ENCODE measurements around the gene EDA.

The EDA gene

DNA sequence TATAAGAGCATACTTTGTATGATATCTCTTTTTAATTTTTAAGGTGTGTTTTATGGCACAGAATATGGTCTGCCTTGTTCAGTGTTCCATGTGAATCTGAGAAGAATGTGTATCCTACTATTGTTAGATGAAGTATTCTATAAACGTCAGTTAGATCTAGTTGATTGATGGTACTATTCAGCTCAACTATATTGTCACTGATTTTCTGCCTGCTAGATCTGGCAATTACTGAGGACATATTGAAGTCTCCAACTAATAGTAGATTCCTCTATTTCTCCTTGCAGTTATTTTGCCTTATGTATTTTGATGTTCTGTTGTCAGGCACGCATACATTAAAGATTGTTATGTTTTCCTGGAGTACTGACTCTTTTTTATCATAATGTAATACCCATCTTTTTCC is 394.1 kb downstream of the EDA start:
- TF ChIP-seq RAD21 (IDR thresholded peaks at IDR 0.05; ENCODE audit: low read depth): no peak

DNA sequence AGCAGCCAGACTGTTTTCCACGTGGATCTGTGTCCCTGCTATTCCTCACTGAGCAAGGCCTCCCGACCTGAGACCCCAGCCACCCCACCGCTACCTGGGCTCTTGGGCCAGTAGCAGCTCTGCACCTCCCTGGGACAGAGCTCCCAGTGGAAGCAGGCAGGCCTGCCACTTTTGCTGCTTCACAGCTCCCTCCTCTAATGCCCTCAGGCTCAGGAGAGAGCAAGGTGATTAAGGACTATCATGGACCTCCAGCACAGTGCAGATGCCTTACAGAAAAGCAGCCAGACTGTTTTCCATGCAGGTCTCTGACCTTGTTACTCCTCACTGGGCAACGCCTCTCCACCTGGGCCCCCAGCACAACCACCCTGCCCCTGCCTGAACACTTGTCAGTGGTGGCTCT is 396.8 kb downstream of the EDA start:
- TF ChIP-seq FOXM1 (IDR thresholded peaks at IDR 0.05; ENCODE audit: borderline replicate concordance, low read depth) (no peak), CEBPB (IDR thresholded peaks at IDR 0.05) (no peak), EGR1 (IDR thresholded peaks at IDR 0.05) (no peak), TEAD4 (IDR thresholded peaks at IDR 0.05) (no peak), REST (IDR thresholded peaks at IDR 0.05; ENCODE audit: low read depth) (no peak), USF1 (IDR thresholded peaks at IDR 0.05) (no peak), EP300 (IDR thresholded peaks at IDR 0.05; ENCODE audit: borderline replicate concordance) (no peak), NFIC (IDR thresholded peaks at IDR 0.05) (no peak), TCF12 (IDR thresholded peaks at IDR 0.05; ENCODE audit: low read depth) (no peak), YY1 (IDR thresholded peaks at IDR 0.05; ENCODE audit: low read depth) (no peak), TAF1 (IDR thresholded peaks at IDR 0.05; ENCODE audit: low read depth) (no peak), ZBTB7A (IDR thresholded peaks at IDR 0.05; ENCODE audit: low read depth) (no peak)

GRCh38 chrX:70013466-70014381 is 397.8 kb downstream of the EDA start:
- TF ChIP-seq REST (IDR thresholded peaks at IDR 0.05; ENCODE audit: low read depth) (no peak), TEAD4 (IDR thresholded peaks at IDR 0.05) (no peak), YY1 (IDR thresholded peaks at IDR 0.05; ENCODE audit: low read depth) (no peak), CREB1 (IDR thresholded peaks at IDR 0.05; ENCODE audit: low read depth) (no peak), EP300 (IDR thresholded peaks at IDR 0.05; ENCODE audit: borderline replicate concordance) (no peak), FOXM1 (IDR thresholded peaks at IDR 0.05; ENCODE audit: borderline replicate concordance, low read depth) (no peak), TCF12 (IDR thresholded peaks at IDR 0.05; ENCODE audit: low read depth) (no peak), ZBTB7A (IDR thresholded peaks at IDR 0.05; ENCODE audit: low read depth) (no peak), TAF1 (IDR thresholded peaks at IDR 0.05; ENCODE audit: low read depth) (no peak), NFIC (IDR thresholded peaks at IDR 0.05) (no peak), RAD21 (IDR thresholded peaks at IDR 0.05; ENCODE audit: low read depth) (no peak)

DNA sequence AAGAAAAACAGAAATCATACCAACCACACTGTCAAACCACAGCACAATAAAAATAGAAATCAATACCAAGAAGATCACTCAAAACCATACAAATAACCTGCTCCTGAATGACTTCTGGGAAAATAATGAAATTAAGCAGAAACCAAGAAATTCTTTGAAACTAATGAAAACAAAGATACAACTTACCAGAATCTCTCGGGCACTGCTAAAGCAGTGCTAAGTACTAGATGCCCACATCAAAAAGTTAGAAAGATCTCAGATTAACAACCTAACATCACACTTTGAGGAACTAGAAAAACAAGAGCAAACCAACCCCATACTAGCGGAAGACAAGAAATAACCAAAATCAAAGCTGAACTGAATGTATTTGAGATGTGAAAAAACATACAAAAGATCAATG is 400.6 kb downstream of the EDA start:
- TF ChIP-seq CREB1 (IDR thresholded peaks at IDR 0.05; ENCODE audit: low read depth) (no peak), REST (IDR thresholded peaks at IDR 0.05; ENCODE audit: low read depth) (no peak), EGR1 (IDR thresholded peaks at IDR 0.05) (no peak), YY1 (IDR thresholded peaks at IDR 0.05; ENCODE audit: low read depth) (no peak), EP300 (IDR thresholded peaks at IDR 0.05; ENCODE audit: borderline replicate concordance) (no peak)

DNA sequence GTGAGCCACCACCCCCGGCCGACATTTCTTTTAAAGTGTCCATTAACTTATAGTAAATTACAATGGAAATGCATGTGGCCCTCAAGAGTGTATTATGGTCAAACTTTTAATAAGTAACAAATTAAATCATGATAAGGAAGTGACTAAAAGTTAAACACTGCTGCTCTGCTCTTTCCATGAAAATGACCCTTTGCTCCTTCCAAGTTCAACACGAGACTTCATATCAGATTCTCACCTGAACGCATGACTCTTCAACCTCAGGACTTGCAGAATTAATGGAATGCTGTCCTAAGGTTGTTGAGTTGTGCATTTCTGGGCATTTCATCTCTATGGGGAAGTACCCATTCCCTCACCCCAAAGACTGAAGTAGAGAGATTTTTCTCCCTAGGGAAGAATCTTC is 406.7 kb downstream of the EDA start:
- TF ChIP-seq TCF12 (IDR thresholded peaks at IDR 0.05; ENCODE audit: low read depth) (no peak), EGR1 (IDR thresholded peaks at IDR 0.05) (no peak), MAX (IDR thresholded peaks at IDR 0.05) (no peak), FOXM1 (IDR thresholded peaks at IDR 0.05; ENCODE audit: borderline replicate concordance, low read depth) (no peak), CEBPB (IDR thresholded peaks at IDR 0.05) (no peak), ZBTB7A (IDR thresholded peaks at IDR 0.05; ENCODE audit: low read depth) (no peak), YY1 (IDR thresholded peaks at IDR 0.05; ENCODE audit: low read depth) (no peak), REST (IDR thresholded peaks at IDR 0.05; ENCODE audit: low read depth) (no peak), RAD21 (IDR thresholded peaks at IDR 0.05; ENCODE audit: low read depth) (no peak), USF1 (IDR thresholded peaks at IDR 0.05) (no peak), EP300 (IDR thresholded peaks at IDR 0.05; ENCODE audit: borderline replicate concordance) (no peak), NFIC (IDR thresholded peaks at IDR 0.05) (no peak), CREB1 (IDR thresholded peaks at IDR 0.05; ENCODE audit: low read depth) (no peak), TAF1 (IDR thresholded peaks at IDR 0.05; ENCODE audit: low read depth) (no peak), TEAD4 (IDR thresholded peaks at IDR 0.05) (no peak)
